OCI-LY3 (cell line): ENCODE measurements around the gene KPNA4.

ENCODE experiments used
- H2AFZ ChIP-seq: fragments of 200-600, 300-600 bp; shearing (Covaris generic); 2 replicates; pipeline ENCODE4 v1.6.0; 2014; ENCODE audit warnings: antibody characterized with exemption, low read depth, low read length
- H3K27ac ChIP-seq: fragments of 200-600, 300-600 bp; sonication (generic); 2 replicates; pipeline ENCODE4 v1.5.1; 2014; ENCODE audit warnings: mild to moderate bottlenecking, low read length, moderate library complexity, mixed read lengths
- H3K27me3 ChIP-seq: fragments of 200-600, 300-600 bp; sonication (generic); 2 replicates; pipeline ENCODE4 v1.6.1; 2014; ENCODE audit warnings: low read depth, low read length, mixed read lengths
- H3K36me3 ChIP-seq: fragments of 200-600, 300-600 bp; sonication (generic); replicated peaks from 2 replicates; pipeline ENCODE3; 2014; ENCODE audit warnings: low read depth, low read length, mixed read lengths
- H3K4me1 ChIP-seq: fragments of 300-600, 200-600 bp; sonication (generic); 2 replicates; pipeline ENCODE4 v1.6.1; 2014; ENCODE audit warnings: low read length, mixed read lengths
- H3K4me2 ChIP-seq: fragments of 200-600, 300-600 bp; sonication (generic); 2 replicates; pipeline ENCODE4 v1.6.1; 2014; ENCODE audit warnings: low read length, mixed read lengths
- H3K4me3 ChIP-seq: fragments of 300-600, 200-600 bp; sonication (generic); 2 replicates; pipeline ENCODE4 v1.5.1; 2014; ENCODE audit warnings: antibody characterized with exemption, mild to moderate bottlenecking, low read length, moderate library complexity
- H3K79me2 ChIP-seq: fragments of 300-600, 200-600 bp; shearing (Covaris generic); 2 replicates; pipeline ENCODE4 v1.6.1; 2014; ENCODE audit warnings: mild to moderate bottlenecking, low read length, mixed read lengths
- H3K9ac ChIP-seq: fragments of 300-600, 200-600 bp; shearing (Covaris generic); 2 replicates; pipeline ENCODE4 v1.6.0; 2014; ENCODE audit warnings: mild to moderate bottlenecking, low read length, moderate library complexity
- H3K9me3 ChIP-seq: fragments of 200-600, 300-600 bp; shearing (Covaris generic); 2 replicates; pipeline ENCODE4 v1.6.1; 2014; ENCODE audit warnings: low read length, mixed read lengths; ENCODE audit not compliant: insufficient read depth
- H4K20me1 ChIP-seq: fragments of 200-600, 300-600 bp; sonication (generic); 2 replicates; pipeline ENCODE4 v1.6.1; 2016; ENCODE audit warnings: low read length, mixed read lengths; ENCODE audit not compliant: insufficient read depth
- EZH2phosphoT487 ChIP-seq: fragments of 200-600 bp; shearing (Covaris generic); IDR thresholded peaks from 2 replicates; pipeline ENCODE4 v1.6.1; 2018; ENCODE audit warnings: antibody characterized with exemption, mixed run types, low read depth
- TF ChIP-seq, protein P1 (sequence below): fragments of 200-600, 300-600 bp; sonication (generic); IDR thresholded peaks from 2 replicates; pipeline ENCODE4 v1.5.1; 2014; ENCODE audit warnings: antibody characterized with exemption, low read length, low read depth

KPNA4 gene

DNA sequence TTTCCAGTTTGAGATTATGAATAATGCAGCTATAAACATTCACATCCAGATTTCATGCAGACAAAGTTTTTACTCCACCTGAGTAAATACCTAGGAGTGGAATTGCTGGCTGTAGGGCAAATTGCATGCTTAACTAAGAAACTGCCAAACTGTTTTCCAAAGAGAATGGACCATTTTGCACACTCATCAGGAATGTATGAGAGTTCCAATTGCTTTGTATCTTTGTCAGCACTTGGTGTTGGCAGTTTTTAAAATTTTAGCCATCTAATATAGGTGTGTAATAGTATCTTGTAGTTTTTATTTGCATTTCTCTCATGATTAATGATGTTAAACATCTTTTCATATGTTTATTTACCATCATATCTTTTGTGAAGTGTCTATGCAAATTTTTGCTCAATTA lies 75.2 kb downstream of the KPNA4 start:
- Histone ChIP-seq H2AFZ (no peak overlapping the region), H3K27ac (no peak overlapping the region), H3K36me3 (no peaks in the 10 kb centered on the region), H3K4me1 (peaks cover 6% of the 10 kb centered on the region; the same call in 1 of the 2 replicates), H3K79me2 (no peaks in the 10 kb centered on the region), H3K9me3 (no peaks in the 10 kb centered on the region), H4K20me1 (no peaks in the 10 kb centered on the region), H3K27me3 (no peaks in the 10 kb centered on the region), H3K9ac (no peak overlapping the region), H3K4me2 (no peak overlapping the region), H3K4me3 (no peak overlapping the region)
- no peak for TF ChIP-seq EZH2phosphoT487
- TF ChIP-seq, protein P1, sequence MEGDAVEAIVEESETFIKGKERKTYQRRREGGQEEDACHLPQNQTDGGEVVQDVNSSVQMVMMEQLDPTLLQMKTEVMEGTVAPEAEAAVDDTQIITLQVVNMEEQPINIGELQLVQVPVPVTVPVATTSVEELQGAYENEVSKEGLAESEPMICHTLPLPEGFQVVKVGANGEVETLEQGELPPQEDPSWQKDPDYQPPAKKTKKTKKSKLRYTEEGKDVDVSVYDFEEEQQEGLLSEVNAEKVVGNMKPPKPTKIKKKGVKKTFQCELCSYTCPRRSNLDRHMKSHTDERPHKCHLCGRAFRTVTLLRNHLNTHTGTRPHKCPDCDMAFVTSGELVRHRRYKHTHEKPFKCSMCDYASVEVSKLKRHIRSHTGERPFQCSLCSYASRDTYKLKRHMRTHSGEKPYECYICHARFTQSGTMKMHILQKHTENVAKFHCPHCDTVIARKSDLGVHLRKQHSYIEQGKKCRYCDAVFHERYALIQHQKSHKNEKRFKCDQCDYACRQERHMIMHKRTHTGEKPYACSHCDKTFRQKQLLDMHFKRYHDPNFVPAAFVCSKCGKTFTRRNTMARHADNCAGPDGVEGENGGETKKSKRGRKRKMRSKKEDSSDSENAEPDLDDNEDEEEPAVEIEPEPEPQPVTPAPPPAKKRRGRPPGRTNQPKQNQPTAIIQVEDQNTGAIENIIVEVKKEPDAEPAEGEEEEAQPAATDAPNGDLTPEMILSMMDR: no peak

DNA sequence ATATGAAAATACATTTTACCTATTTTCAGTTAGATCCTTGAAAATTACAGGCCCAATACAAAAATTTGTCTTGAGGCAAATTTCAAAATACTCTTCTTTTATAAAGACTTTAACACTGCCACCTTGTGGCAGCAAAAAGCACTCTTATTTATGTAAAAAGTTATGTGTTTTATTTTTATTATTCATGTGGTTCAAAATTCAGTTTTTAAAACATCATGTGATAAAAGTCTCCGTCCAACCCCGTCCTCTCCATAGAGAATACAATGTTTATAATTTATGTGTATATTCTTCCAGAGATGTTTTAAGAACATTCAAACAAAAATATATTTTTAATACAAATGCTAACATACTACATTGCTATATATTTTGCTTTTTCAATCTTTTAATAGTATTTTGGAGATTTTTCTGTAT lies 78.9 kb downstream of the KPNA4 start:
- Histone ChIP-seq H3K9ac (peak overlapping the region; percentile 66), H3K36me3 (no peaks in the 10 kb centered on the region), H3K79me2 (no peaks in the 10 kb centered on the region), H3K4me3 (peak overlapping the region; percentile 89), H3K9me3 (no peaks in the 10 kb centered on the region), H2AFZ (peak overlapping the region; percentile 97; the same call in 1 of the 2 replicates), H3K4me2 (peak overlapping the region; percentile 97), H3K4me1 (peaks cover 8% of the 10 kb centered on the region; the same call in 1 of the 2 replicates), H3K27ac (no peak overlapping the region), H4K20me1 (no peaks in the 10 kb centered on the region), H3K27me3 (no peaks in the 10 kb centered on the region)
- TF ChIP-seq EZH2phosphoT487: no peak
- TF ChIP-seq, protein P1: peak; percentile 68

DNA sequence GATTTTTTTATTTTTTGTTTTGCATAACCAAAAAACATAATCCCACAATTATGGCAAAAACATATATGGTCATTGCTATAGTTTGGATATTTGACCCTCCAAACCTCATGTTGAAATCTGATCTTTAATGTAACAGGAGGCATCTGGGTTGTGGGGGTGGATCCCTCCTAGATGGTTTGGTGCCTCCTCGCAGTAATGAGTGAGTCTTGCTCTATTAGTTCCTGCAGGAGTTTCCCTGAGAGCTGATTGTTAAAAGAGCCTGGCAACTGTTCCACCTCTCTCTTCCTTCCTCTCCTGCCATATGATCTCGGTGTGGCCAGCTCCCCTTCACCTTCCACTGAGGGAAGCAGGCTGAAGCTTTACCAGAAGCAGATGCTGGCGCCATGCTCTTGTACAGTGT lies 82.6 kb downstream of the KPNA4 start:
- TF ChIP-seq, protein P1: no peak
- no peak for TF ChIP-seq EZH2phosphoT487
- H3K79me2 ChIP-seq: no peaks in the 10 kb centered on the region
- no peak overlapping the region for H3K27ac ChIP-seq
- no peaks in the 10 kb centered on the region for H3K27me3 ChIP-seq
- H3K36me3 ChIP-seq: no peaks in the 10 kb centered on the region
- H3K9me3 ChIP-seq: no peaks in the 10 kb centered on the region
- H3K4me2 ChIP-seq: no peak overlapping the region
- no peak overlapping the region for H2AFZ ChIP-seq
- H4K20me1 ChIP-seq: no peaks in the 10 kb centered on the region
- peaks cover 8% of the 10 kb centered on the region; the same call in 1 of the 2 replicates for H3K4me1 ChIP-seq
- H3K4me3 ChIP-seq: no peak overlapping the region
- no peak overlapping the region for H3K9ac ChIP-seq

DNA sequence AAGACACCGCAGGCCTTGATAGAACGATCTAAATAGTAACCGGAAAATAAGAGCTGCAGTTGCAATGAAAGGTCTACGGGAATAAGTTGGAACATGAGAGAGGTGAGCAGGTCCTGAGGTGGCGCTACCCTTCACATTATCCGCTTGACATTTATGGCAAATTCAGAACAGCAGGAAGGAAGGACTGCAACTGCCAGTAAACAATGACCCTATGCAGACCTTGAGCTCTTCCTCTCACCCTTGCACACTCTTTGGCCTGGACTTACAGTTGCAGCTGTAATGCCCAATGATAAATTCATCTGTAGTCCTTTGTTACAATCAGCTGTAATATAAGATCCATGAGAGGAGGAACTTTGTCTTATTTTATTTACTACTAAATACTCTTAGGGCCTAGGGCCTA lies 83.5 kb downstream of the KPNA4 start:
- no peaks in the 10 kb centered on the region for H3K36me3 ChIP-seq
- H3K4me2 ChIP-seq: no peak overlapping the region
- peaks cover 8% of the 10 kb centered on the region; the same call in 1 of the 2 replicates for H3K4me1 ChIP-seq
- no peak overlapping the region for H2AFZ ChIP-seq
- H3K9me3 ChIP-seq: no peaks in the 10 kb centered on the region
- H3K79me2 ChIP-seq: no peaks in the 10 kb centered on the region
- no peak overlapping the region for H3K27ac ChIP-seq
- no peak overlapping the region for H3K4me3 ChIP-seq
- no peaks in the 10 kb centered on the region for H4K20me1 ChIP-seq
- H3K27me3 ChIP-seq: no peaks in the 10 kb centered on the region
- TF ChIP-seq, protein P1: no peak
- no peak for TF ChIP-seq EZH2phosphoT487
- H3K9ac ChIP-seq: no peak overlapping the region
